SK-N-SH treated with all-trans-retinoic acid at 6 μM for 48 hours (cell line): Measurements from ENCODE around the gene PPP1R7.

Experiments used
- ARNTL ChIP-seq: fragments of 450-650 bp; formaldehyde crosslinking; IDR thresholded peaks from 2 replicates; pipeline ENCODE4 v1.5.0; 2020; ENCODE audit warnings: low read depth, mild to moderate bottlenecking, moderate library complexity, borderline replicate concordance
- RARB ChIP-seq: fragments of 250-450 bp; sonication (Bioruptor Pico); IDR thresholded peaks from 2 replicates; pipeline ENCODE4 v1.8.0; 2021; ENCODE audit warnings: mild to moderate bottlenecking, moderate library complexity
- ZFP30 ChIP-seq: fragments of 450-650 bp; formaldehyde crosslinking; IDR thresholded peaks from 2 replicates; pipeline ENCODE4 v1.5.0; 2022; ENCODE audit warnings: mild to moderate bottlenecking, moderate library complexity
- TF ChIP-seq, protein P1 (sequence below): fragments of 250-450 bp; sonication (Bioruptor Pico); IDR thresholded peaks from 2 replicates; pipeline ENCODE4 v1.8.0; 2020; ENCODE audit warnings: mild to moderate bottlenecking, moderate library complexity, borderline replicate concordance

DNA sequence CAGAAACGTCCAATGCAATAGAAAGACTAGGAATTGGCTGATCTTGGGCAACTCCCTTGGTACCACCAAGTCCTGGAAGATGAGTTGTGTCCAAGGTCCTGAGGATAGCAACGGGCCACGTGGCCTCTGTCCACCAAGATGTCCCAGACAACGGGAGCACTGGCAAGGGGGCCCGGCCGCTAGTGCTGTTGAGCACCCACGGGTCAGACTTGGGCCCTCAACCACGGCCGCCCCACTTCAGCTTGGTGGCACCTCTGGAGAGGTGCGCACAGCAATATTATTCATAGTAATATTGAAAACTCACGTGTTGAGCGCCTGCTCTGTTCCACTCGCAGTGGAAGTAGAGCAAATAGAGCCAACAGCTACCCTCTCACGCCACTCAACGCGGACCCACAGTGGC is 20.0 kb upstream of the PPP1R7 start:
- TF ChIP-seq ARNTL (CRISPR knock-in tag) = no peak
- TF ChIP-seq, protein P1, sequence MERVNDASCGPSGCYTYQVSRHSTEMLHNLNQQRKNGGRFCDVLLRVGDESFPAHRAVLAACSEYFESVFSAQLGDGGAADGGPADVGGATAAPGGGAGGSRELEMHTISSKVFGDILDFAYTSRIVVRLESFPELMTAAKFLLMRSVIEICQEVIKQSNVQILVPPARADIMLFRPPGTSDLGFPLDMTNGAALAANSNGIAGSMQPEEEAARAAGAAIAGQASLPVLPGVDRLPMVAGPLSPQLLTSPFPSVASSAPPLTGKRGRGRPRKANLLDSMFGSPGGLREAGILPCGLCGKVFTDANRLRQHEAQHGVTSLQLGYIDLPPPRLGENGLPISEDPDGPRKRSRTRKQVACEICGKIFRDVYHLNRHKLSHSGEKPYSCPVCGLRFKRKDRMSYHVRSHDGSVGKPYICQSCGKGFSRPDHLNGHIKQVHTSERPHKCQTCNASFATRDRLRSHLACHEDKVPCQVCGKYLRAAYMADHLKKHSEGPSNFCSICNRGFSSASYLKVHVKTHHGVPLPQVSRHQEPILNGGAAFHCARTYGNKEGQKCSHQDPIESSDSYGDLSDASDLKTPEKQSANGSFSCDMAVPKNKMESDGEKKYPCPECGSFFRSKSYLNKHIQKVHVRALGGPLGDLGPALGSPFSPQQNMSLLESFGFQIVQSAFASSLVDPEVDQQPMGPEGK = no peak
- no peak for TF ChIP-seq ZFP30
- TF ChIP-seq RARB = no peak
